Sigmoid colon (tissue), 7 donors: ENCODE data around the gene JMJD1C. TPM values are rescaled to one million over a fixed set of nuclear protein-coding genes. Genes with fewer than 3 reads are reported as not detected.
"Not testable (repeated sequence)": the region's sequence is repeated elsewhere in the genome, so short reads cannot be mapped to it uniquely, and the experiment has no call there.

Experiments
- DNase-seq: peaks from one replicate; pipeline ENCODE4 v3.0.0-alpha.2; 2019
- H3K27ac ChIP-seq, 4 donors: fragments of 200-600 bp; sonication (generic); one replicate each; pipeline ENCODE4 v1.5.1; 2016 to 2019; ENCODE audit warnings: mild to moderate bottlenecking in 1 of 4
- H3K27me3 ChIP-seq, 3 donors: fragments of 200-600 bp; sonication (generic); one replicate each; pipeline ENCODE4 v1.5.1; 2019; ENCODE audit warnings: mild to moderate bottlenecking in 1 of 3
- H3K36me3 ChIP-seq, 4 donors: fragments of 200-600 bp; sonication (generic); one replicate each; pipeline ENCODE4 v1.5.1; 2016 to 2019
- H3K4me1 ChIP-seq, 4 donors: fragments of 200-600 bp; sonication (generic); one replicate each; pipeline ENCODE4 v1.5.1; 2017 to 2019
- H3K4me3 ChIP-seq, 4 donors: fragments of 200-600 bp; sonication (generic); one replicate each; pipeline ENCODE4 v1.5.1; 2017 to 2019; ENCODE audit warnings: mild to moderate bottlenecking in 2 of 4, moderate library complexity in 1 of 4
- H3K9me3 ChIP-seq, 4 donors: fragments of 200-600 bp in 3 of 4; sonication (generic) in 3 of 4; one replicate each; pipeline versions ENCODE4 v1.5.1 to v1.6.1; 2013 to 2019
- EP300 ChIP-seq, 4 donors: sonication (generic); formaldehyde crosslinking; IDR thresholded peaks; one replicate each; pipeline ENCODE4 v1.6.1; 2017; ENCODE audit warnings: antibody characterized with exemption in 4 of 4
- POLR2A ChIP-seq, 2 donors: fragments of 450-650 bp; IDR thresholded peaks; one replicate each; pipeline ENCODE4 v1.6.1; 2016; ENCODE audit warnings: antibody characterized with exemption in 2 of 2, mild to moderate bottlenecking in 2 of 2, moderate library complexity in 2 of 2
- POLR2AphosphoS5 ChIP-seq, 4 donors: sonication (generic); formaldehyde crosslinking; IDR thresholded peaks; one replicate each; pipeline ENCODE4 v1.6.1; 2017; ENCODE audit warnings: antibody characterized with exemption in 4 of 4
- WGBS, 2 donors: extraction: QIAGEN DNeasy Blood & Tissue Kit; methylation state at CpG; one replicate each; pipeline ENCODE4 v1.1.7; 2013; 5-methylcytosine and 5-hydroxymethylcytosine counted together
- intact Hi-C: fragments of 100-400 bp; cut with DNase I; formaldehyde crosslinking; loops from one replicate; pipeline ENCODE4 v1.15.1; 2023
- polyA plus RNA-seq, 3 donors: library from polyadenylated mRNA; stranded (reverse); fragments of 200-250 nt; gene quantifications; one replicate each; pipeline ENCODE4 v1.2.3, GENCODE V29; 2013
- total RNA-seq, 4 donors: library from RNA; depleted of rRNA; stranded (reverse); fragments of >200 nt; gene quantifications; one replicate each; pipeline ENCODE4 v1.1.0, GENCODE V29; 2016
- TF ChIP-seq, protein P1 (sequence below), 4 experiments: fragments of 450-650 bp in 3 of 4; fragments of 200-600 bp in 1 of 4; IDR thresholded peaks; one replicate each; pipeline ENCODE4 v1.5.1; 2016 to 2019; ENCODE audit warnings: antibody characterized with exemption in 4 of 4, mild to moderate bottlenecking in 3 of 4, moderate library complexity in 2 of 4
- donor health status: healthy with polysubstance abuse.
- donor health status: Bipolar disorder and iron deficiency.
- donor health status: healthy.

Gene JMJD1C
- total and polyA plus RNA-seq, 7 donors = 13.2 to 134 (median 94.2) TPM

DNA sequence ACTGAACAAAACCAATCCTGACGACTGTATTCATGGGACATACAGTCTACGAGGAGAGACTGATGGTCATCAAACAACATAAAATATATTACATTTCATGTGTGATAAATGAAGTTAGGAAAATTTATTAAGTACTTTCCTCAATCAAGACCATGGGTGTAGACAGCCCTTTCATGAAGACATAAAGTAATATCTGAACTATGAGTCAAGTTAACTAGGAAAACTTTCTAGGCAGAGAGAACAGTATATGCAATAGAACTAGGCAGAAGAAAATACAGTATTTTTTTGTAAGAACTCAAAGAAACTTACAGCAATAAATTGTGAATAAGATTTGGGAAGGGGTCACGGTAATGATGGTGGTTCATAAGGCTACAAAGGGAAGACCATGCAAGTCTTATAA, 112.8 kb downstream of the JMJD1C start:
- H3K9me3 ChIP-seq = no peaks in the 10 kb centered on the region
- no peak for DNase-seq
- H3K27ac ChIP-seq = no peak overlapping the region
- peaks cover 0 to 8% (median 5%) of the 10 kb centered on the region in 4 donors for H3K4me1 ChIP-seq
- H3K36me3 ChIP-seq = no peaks in the 10 kb centered on the region
- 96 to 97% methylated on average over 3 of the region's 3 CpGs for WGBS, 2 donors
- TF ChIP-seq, protein P1, sequence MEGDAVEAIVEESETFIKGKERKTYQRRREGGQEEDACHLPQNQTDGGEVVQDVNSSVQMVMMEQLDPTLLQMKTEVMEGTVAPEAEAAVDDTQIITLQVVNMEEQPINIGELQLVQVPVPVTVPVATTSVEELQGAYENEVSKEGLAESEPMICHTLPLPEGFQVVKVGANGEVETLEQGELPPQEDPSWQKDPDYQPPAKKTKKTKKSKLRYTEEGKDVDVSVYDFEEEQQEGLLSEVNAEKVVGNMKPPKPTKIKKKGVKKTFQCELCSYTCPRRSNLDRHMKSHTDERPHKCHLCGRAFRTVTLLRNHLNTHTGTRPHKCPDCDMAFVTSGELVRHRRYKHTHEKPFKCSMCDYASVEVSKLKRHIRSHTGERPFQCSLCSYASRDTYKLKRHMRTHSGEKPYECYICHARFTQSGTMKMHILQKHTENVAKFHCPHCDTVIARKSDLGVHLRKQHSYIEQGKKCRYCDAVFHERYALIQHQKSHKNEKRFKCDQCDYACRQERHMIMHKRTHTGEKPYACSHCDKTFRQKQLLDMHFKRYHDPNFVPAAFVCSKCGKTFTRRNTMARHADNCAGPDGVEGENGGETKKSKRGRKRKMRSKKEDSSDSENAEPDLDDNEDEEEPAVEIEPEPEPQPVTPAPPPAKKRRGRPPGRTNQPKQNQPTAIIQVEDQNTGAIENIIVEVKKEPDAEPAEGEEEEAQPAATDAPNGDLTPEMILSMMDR (IDR thresholded peaks at IDR 0.05) = no peak
- TF ChIP-seq POLR2A (IDR thresholded peaks at IDR 0.05) = no peak
- no peak for TF ChIP-seq EP300 (IDR thresholded peaks at IDR 0.05)
- TF ChIP-seq POLR2AphosphoS5 (IDR thresholded peaks at IDR 0.05) = no peak
- H3K27me3 ChIP-seq = no peaks in the 10 kb centered on the region
- intact Hi-C loops = no loop called here
- no peak overlapping the region for H3K4me3 ChIP-seq

DNA sequence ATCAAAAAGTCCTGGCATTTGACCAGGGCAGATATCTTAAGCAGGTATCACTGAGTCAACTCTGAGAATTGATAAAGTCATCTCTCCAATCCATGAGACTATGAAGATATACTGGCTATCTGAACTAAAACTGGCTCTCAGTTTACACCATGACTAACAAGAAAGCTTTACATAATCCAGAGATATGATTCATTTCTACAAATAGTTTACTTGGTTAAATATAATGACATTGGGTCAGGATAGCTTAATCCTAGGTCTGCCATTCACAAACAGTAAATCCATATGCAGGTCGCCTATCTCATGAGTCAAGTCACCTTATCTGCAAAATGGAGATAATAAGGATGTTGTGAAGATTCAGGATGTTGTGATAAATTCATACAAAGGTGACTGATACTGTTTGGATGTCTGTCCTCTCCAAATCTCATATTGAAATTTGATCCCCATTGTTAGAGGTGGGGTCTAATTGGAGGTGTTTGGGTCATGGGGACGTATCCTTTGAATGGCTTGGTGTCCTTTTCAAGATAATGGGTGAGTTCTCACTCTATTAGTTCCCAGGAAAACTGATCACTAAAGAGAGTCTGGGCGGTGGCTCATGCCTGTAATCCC, 117.4 kb downstream of the JMJD1C start:
- no peaks in the 10 kb centered on the region for H3K9me3 ChIP-seq
- no peaks in the 10 kb centered on the region for H3K27me3 ChIP-seq
- no peak overlapping the region for H3K27ac ChIP-seq
- H3K4me1 ChIP-seq = no peaks in the 10 kb centered on the region
- intact Hi-C loops = no loop called here
- no peak overlapping the region for H3K4me3 ChIP-seq
- no peaks in the 10 kb centered on the region for H3K36me3 ChIP-seq
- 96% methylated on average over 3 of the region's 3 CpGs for WGBS, 2 donors
- no peak for TF ChIP-seq EP300 (IDR thresholded peaks at IDR 0.05)
- TF ChIP-seq, protein P1 (IDR thresholded peaks at IDR 0.05) = no peak
- TF ChIP-seq POLR2AphosphoS5 (IDR thresholded peaks at IDR 0.05) = no peak
- no peak for TF ChIP-seq POLR2A (IDR thresholded peaks at IDR 0.05)
- no peak for DNase-seq

DNA sequence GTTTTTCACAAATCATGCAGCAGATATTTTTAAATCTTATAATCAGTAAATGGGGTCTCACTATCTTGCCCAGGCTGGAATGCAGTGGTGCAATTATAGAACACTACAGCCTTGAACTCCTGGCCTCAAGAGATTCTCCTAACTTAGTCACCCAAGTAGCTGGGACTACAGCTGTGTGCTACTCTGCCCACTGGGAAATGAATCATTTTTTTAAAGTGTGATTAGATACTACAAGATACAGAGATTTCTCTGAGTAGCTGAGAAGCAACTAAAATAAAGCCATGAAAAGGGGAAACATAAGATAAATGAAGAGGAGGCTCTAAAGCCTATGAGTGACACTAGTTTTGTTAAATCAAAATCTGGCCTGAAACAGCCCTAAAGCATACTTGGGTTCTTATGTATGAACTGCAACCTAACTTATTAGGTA, 119.7 kb downstream of the JMJD1C start:
- no peak overlapping the region for H3K27ac ChIP-seq
- H3K36me3 ChIP-seq = no peaks in the 10 kb centered on the region
- no peaks in the 10 kb centered on the region for H3K9me3 ChIP-seq
- H3K27me3 ChIP-seq = no peaks in the 10 kb centered on the region
- no peak overlapping the region for H3K4me3 ChIP-seq
- TF ChIP-seq POLR2A (IDR thresholded peaks at IDR 0.05) (no peak), EP300 (IDR thresholded peaks at IDR 0.05) (no peak), POLR2AphosphoS5 (IDR thresholded peaks at IDR 0.05) (no peak)
- TF ChIP-seq, protein P1 (IDR thresholded peaks at IDR 0.05) = no peak
- intact Hi-C loops = no loop called here
- no peak for DNase-seq
- no peaks in the 10 kb centered on the region for H3K4me1 ChIP-seq

DNA sequence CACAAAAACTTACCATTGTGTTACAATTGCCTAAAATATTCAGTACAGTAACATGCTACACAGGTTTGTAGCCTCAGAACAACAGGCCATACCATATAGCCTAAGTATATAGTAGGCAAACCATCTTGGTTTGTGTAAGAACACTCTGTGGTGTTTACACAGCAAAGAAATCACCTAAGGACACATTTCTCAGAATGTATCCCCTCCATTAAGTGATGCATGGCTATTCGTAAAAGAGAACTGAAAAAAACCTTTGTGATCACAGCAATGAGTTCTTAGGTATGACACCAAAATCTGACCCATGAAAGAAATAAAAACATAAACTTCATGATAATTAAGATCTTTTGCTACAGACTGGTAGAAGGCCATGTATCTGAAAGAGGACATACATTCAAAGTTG, 121.5 kb downstream of the JMJD1C start:
- H3K27me3 ChIP-seq = no peaks in the 10 kb centered on the region
- intact Hi-C loops = no loop called here
- DNase-seq = no peak
- no peak overlapping the region for H3K4me3 ChIP-seq
- H3K9me3 ChIP-seq = no peaks in the 10 kb centered on the region
- 87 to 90% methylated on average over 1 of the region's 1 CpG for WGBS, 2 donors
- no peak overlapping the region for H3K27ac ChIP-seq
- no peaks in the 10 kb centered on the region for H3K36me3 ChIP-seq
- H3K4me1 ChIP-seq = no peaks in the 10 kb centered on the region
- TF ChIP-seq POLR2AphosphoS5 (IDR thresholded peaks at IDR 0.05) (no peak), EP300 (IDR thresholded peaks at IDR 0.05) (no peak), POLR2A (IDR thresholded peaks at IDR 0.05) (no peak)
- TF ChIP-seq, protein P1 (IDR thresholded peaks at IDR 0.05) = no peak

DNA sequence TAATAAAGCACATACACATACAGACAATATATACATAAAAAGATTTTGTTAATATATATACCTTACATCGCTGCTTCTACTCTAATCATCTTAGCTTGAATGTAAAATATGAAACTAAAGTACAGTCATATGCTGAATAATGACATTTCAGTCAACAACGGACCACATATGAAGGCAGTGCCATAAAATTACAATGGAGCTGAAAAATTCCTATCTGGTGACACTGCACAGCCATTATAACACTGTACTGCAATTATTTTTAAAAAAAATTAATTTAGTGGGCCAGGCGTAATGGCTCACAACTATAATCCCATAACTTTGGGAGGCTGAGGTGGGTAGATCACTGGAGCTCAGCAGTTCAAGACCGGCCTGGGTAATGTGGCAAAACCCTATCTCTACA, 122.3 kb downstream of the JMJD1C start:
- 94 to 97% methylated on average over 4 of the region's 4 CpGs for WGBS, 2 donors

DNA sequence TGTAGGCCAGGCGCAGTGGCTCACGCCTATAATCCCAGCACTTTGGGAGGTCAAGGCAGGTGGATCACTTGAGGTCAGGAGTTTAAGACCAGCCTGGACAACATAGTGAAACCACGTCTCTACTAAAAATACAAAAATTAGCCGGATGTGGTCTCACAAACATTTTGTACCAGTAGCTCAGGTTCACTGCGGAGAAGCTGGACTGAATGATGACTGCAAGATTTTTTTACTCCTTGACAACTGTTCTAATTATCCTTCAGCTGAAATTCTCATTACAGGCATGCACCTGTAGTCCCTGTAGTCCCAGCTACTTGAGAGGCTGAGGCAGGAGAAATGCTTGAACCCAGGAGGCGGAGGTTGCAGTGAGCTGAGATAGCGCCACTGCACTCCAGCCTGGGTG, 126.1 kb downstream of the JMJD1C start:
- H3K27me3 ChIP-seq, H3K9me3 ChIP-seq, H3K27ac ChIP-seq, intact Hi-C loops, H3K4me3 ChIP-seq, DNase-seq, H3K36me3 ChIP-seq, H3K4me1 ChIP-seq: not testable (repeated sequence)
- 97% methylated on average over 7 of the region's 7 CpGs for WGBS, 2 donors

More for the DNA sequence above, 122.3 kb downstream of the JMJD1C start:
- Histone ChIP-seq H3K27ac (no peak overlapping the region), H3K4me3 (no peak overlapping the region), H3K4me1 (no peaks in the 10 kb centered on the region), H3K9me3 (no peaks in the 10 kb centered on the region), H3K36me3 (no peaks in the 10 kb centered on the region), H3K27me3 (no peaks in the 10 kb centered on the region)
- TF ChIP-seq POLR2A (IDR thresholded peaks at IDR 0.05) = no peak
- no peak for TF ChIP-seq EP300 (IDR thresholded peaks at IDR 0.05)
- TF ChIP-seq, protein P1 (IDR thresholded peaks at IDR 0.05) = no peak
- TF ChIP-seq POLR2AphosphoS5 (IDR thresholded peaks at IDR 0.05) = no peak
- intact Hi-C loops = no loop called here
- DNase-seq = no peak
